ENCODE data around the gene MSL2.
A peak's percentile ranks its signal among the peaks of the same experiment; 100 is the strongest.

Gene MSL2

GRCh38 chr3:136197159-136197793 lies 1.1 kb upstream of the MSL2 start:
- Histone ChIP-seq H3K27me3 (ENCODE audit: low read length) (no peaks in the 10 kb centered on the region), H2AFZ (ENCODE audit: low read depth, low read length, severe bottlenecking) (peak overlapping the region; percentile 79), H3F3A (ENCODE audit: insufficient read depth) (peaks cover 20% of the 10 kb centered on the region; the same call in 1 of the 2 replicates), H3K27ac (ENCODE audit: low read depth, low read length) (peak overlapping the region; percentile 98), H3K9me2 (replicated peaks; ENCODE audit: insufficient read depth, low read length) (no peaks in the 10 kb centered on the region), H3K9ac (ENCODE audit: low read length) (peak overlapping the region; percentile 94), H3K4me3 (ENCODE audit: insufficient read depth, low read length, poor library complexity, severe bottlenecking) (peak overlapping the region; percentile 59), H3K79me2 (ENCODE audit: insufficient read depth, low read length) (peaks cover 33% of the 10 kb centered on the region), H3K36me3 (ENCODE audit: low read length) (peaks cover 8% of the 10 kb centered on the region; the same call in 1 of the 2 replicates), H3K4me2 (ENCODE audit: low read depth, low read length, poor library complexity, severe bottlenecking) (peak overlapping the region; percentile 96), H3K9me3 (ENCODE audit: insufficient read depth, low read length) (no peaks in the 10 kb centered on the region), H4K20me1 (ENCODE audit: low read depth, low read length) (peaks cover 16% of the 10 kb centered on the region)
- TF ChIP-seq EZH2phosphoT487 (conservative IDR thresholded peaks at IDR 0.05; ENCODE audit: low read length) (no peak), CTCF (IDR thresholded peaks at IDR 0.05; ENCODE audit: insufficient read depth, low read length, poor library complexity, severe bottlenecking) (no peak)

GRCh38 chr3:136196401-136197158 lies 445 bp upstream of the MSL2 start:
- Histone ChIP-seq H3F3A (ENCODE audit: insufficient read depth) (peaks cover 20% of the 10 kb centered on the region; the same call in 1 of the 2 replicates), H3K4me2 (ENCODE audit: low read depth, low read length, poor library complexity, severe bottlenecking) (peak overlapping the region; percentile 96), H3K27ac (ENCODE audit: low read depth, low read length) (peak overlapping the region; percentile 98), H3K9ac (ENCODE audit: low read length) (peak overlapping the region; percentile 94), H4K20me1 (ENCODE audit: low read depth, low read length) (peaks cover 17% of the 10 kb centered on the region), H3K9me3 (ENCODE audit: insufficient read depth, low read length) (no peaks in the 10 kb centered on the region), H3K27me3 (ENCODE audit: low read length) (no peaks in the 10 kb centered on the region), H3K9me2 (replicated peaks; ENCODE audit: insufficient read depth, low read length) (no peaks in the 10 kb centered on the region), H3K4me3 (ENCODE audit: insufficient read depth, low read length, poor library complexity, severe bottlenecking) (peak overlapping the region; percentile 91), H3K36me3 (ENCODE audit: low read length) (peaks cover 8% of the 10 kb centered on the region; the same call in 1 of the 2 replicates), H3K79me2 (ENCODE audit: insufficient read depth, low read length) (peaks cover 40% of the 10 kb centered on the region), H2AFZ (ENCODE audit: low read depth, low read length, severe bottlenecking) (peak overlapping the region; percentile 79)
- TF ChIP-seq EZH2phosphoT487 (conservative IDR thresholded peaks at IDR 0.05; ENCODE audit: low read length) (no peak), CTCF (IDR thresholded peaks at IDR 0.05; ENCODE audit: insufficient read depth, low read length, poor library complexity, severe bottlenecking) (no peak)

DNA sequence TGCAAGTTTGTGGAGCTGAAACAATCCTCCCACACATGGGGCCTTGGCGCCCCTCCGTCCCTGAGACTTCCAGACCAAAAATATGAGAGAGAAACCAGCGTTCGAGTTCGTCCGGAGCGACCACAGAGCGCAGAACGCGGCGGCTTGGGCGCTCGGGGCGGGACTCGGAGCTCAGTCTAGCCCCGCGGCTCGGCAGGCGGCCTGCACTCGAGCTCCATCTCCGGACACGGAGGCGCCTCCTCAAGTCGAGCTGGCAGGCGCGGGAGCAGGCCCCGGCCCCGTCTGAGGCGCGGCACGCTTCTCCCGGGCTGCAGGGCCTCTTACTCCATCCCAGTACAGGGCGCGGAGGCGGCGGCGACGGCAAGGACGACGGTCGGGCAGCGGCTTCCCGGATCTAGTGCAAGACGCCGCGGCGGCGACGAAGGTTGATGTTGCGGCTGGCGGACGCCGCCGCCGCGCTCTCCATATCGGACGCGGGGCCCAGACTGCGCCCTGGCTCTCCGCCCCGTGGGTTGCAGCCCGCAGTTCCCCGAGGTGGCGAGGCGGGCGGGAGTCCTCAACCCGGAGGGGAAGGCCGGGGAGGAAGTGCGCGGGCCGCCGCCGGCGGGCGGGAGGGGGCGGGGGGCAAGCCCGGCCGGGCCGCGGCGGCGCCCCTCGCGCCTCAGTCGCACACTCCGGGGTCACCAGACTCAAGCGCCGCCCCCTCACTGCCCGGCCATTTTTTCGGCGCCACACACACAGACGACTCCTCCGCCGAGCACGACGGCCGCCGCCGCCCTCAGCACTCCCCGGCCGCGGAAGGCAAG lies 674 bp downstream of the MSL2 start:
- H3K9ac ChIP-seq (ENCODE audit: low read length), result peak overlapping the region; percentile 94
- H3K79me2 ChIP-seq (ENCODE audit: insufficient read depth, low read length), result peaks cover 51% of the 10 kb centered on the region
- no peaks in the 10 kb centered on the region for H3K9me2 ChIP-seq (replicated peaks; ENCODE audit: insufficient read depth, low read length)
- H3K27me3 ChIP-seq (ENCODE audit: low read length), result no peaks in the 10 kb centered on the region
- peaks cover 20% of the 10 kb centered on the region; the same call in 1 of the 2 replicates for H3F3A ChIP-seq (ENCODE audit: insufficient read depth)
- no peak overlapping the region for H2AFZ ChIP-seq (ENCODE audit: low read depth, low read length, severe bottlenecking)
- H3K27ac ChIP-seq (ENCODE audit: low read depth, low read length), result peak overlapping the region; percentile 98
- H3K9me3 ChIP-seq (ENCODE audit: insufficient read depth, low read length), result no peaks in the 10 kb centered on the region
- H4K20me1 ChIP-seq (ENCODE audit: low read depth, low read length), result peaks cover 22% of the 10 kb centered on the region
- H3K36me3 ChIP-seq (ENCODE audit: low read length), result peaks cover 10% of the 10 kb centered on the region; the same call in 1 of the 2 replicates
- TF ChIP-seq CTCF (IDR thresholded peaks at IDR 0.05; ENCODE audit: insufficient read depth, low read length, poor library complexity, severe bottlenecking) (no peak), EZH2phosphoT487 (conservative IDR thresholded peaks at IDR 0.05; ENCODE audit: low read length) (no peak)
- H3K4me3 ChIP-seq (ENCODE audit: insufficient read depth, low read length, poor library complexity, severe bottlenecking), result peak overlapping the region; percentile 91
- peak overlapping the region; percentile 96 for H3K4me2 ChIP-seq (ENCODE audit: low read depth, low read length, poor library complexity, severe bottlenecking)
